Measurements from ENCODE around the gene WDFY3. TPM values are rescaled to one million over a fixed set of nuclear protein-coding genes. Genes with fewer than 3 reads are reported as not detected.

The WDFY3 gene
- total and polyA plus RNA-seq, 2 experiments from 2014 or later = 8.0 to 89.0 TPM

DNA sequence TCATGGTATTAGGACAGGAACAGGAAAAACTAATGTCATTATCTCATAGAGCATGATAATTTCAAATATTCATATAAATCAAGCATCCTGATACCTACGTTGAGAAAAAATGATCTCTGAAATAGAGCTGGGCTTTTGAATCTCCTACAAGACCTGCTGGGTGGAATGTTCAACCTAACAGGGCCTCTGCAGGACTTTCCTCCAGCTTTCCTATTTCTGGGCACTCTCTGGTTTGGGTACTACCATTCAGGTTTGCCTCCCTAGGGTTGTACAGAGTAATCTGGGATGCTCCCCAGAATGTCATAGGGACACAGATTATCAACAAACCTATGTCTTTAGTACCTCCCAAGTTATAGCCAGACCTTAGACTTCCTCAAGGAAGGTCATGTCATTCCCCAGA, 274.7 kb downstream of the WDFY3 start:
- Histone ChIP-seq H3K27me3 (ENCODE audit: insufficient read depth) (no peaks in the 10 kb centered on the region), H3K9me2 (ENCODE audit: insufficient read depth) (no peaks in the 10 kb centered on the region), H3K4me3 (no peak overlapping the region), H3K27ac (ENCODE audit: low read depth) (no peak overlapping the region), H3F3A (replicated peaks; ENCODE audit: low read depth) (peaks cover 4% of the 10 kb centered on the region; the same call in 1 of the 2 replicates), H3K79me2 (replicated peaks; ENCODE audit: insufficient read depth) (no peaks in the 10 kb centered on the region), H2AFZ (no peak overlapping the region), H3K4me1 (ENCODE audit: insufficient read depth) (peaks cover 9% of the 10 kb centered on the region), H3K4me2 (no peak overlapping the region), H3K36me3 (ENCODE audit: insufficient read depth) (peaks cover 47% of the 10 kb centered on the region), H4K20me1 (replicated peaks; ENCODE audit: insufficient read depth) (0 out of 2 replicates have a peak, but pooled peaks cover 3% of the 10 kb centered on the region)
- H3K27ac Mint-ChIP-seq = no peak overlapping the region
- peaks cover 8% of the 10 kb centered on the region; the same call in 2 of the 3 replicates for H3K4me1 Mint-ChIP-seq
- DNase-seq (ENCODE audit: low spot score) (no peak), ATAC-seq (no peak)
- no peaks in the 10 kb centered on the region for H3K9me3 Mint-ChIP-seq
- H3K27me3 Mint-ChIP-seq (ENCODE audit: insufficient read depth, low read depth, poor library complexity) = peaks cover 2% of the 10 kb centered on the region
- no peak overlapping the region for H3K4me3 Mint-ChIP-seq
- peaks cover 44% of the 10 kb centered on the region for H3K36me3 Mint-ChIP-seq (ENCODE audit: low read depth)
- TF ChIP-seq, protein P1, sequence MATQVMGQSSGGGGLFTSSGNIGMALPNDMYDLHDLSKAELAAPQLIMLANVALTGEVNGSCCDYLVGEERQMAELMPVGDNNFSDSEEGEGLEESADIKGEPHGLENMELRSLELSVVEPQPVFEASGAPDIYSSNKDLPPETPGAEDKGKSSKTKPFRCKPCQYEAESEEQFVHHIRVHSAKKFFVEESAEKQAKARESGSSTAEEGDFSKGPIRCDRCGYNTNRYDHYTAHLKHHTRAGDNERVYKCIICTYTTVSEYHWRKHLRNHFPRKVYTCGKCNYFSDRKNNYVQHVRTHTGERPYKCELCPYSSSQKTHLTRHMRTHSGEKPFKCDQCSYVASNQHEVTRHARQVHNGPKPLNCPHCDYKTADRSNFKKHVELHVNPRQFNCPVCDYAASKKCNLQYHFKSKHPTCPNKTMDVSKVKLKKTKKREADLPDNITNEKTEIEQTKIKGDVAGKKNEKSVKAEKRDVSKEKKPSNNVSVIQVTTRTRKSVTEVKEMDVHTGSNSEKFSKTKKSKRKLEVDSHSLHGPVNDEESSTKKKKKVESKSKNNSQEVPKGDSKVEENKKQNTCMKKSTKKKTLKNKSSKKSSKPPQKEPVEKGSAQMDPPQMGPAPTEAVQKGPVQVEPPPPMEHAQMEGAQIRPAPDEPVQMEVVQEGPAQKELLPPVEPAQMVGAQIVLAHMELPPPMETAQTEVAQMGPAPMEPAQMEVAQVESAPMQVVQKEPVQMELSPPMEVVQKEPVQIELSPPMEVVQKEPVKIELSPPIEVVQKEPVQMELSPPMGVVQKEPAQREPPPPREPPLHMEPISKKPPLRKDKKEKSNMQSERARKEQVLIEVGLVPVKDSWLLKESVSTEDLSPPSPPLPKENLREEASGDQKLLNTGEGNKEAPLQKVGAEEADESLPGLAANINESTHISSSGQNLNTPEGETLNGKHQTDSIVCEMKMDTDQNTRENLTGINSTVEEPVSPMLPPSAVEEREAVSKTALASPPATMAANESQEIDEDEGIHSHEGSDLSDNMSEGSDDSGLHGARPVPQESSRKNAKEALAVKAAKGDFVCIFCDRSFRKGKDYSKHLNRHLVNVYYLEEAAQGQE (IDR thresholded peaks at IDR 0.05; ENCODE audit: unreplicated experiment) = no peak
- TF ChIP-seq, protein P2, sequence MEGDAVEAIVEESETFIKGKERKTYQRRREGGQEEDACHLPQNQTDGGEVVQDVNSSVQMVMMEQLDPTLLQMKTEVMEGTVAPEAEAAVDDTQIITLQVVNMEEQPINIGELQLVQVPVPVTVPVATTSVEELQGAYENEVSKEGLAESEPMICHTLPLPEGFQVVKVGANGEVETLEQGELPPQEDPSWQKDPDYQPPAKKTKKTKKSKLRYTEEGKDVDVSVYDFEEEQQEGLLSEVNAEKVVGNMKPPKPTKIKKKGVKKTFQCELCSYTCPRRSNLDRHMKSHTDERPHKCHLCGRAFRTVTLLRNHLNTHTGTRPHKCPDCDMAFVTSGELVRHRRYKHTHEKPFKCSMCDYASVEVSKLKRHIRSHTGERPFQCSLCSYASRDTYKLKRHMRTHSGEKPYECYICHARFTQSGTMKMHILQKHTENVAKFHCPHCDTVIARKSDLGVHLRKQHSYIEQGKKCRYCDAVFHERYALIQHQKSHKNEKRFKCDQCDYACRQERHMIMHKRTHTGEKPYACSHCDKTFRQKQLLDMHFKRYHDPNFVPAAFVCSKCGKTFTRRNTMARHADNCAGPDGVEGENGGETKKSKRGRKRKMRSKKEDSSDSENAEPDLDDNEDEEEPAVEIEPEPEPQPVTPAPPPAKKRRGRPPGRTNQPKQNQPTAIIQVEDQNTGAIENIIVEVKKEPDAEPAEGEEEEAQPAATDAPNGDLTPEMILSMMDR (conservative IDR thresholded peaks at IDR 0.05; ENCODE audit: low read depth in 2 of 2) = no peak

DNA sequence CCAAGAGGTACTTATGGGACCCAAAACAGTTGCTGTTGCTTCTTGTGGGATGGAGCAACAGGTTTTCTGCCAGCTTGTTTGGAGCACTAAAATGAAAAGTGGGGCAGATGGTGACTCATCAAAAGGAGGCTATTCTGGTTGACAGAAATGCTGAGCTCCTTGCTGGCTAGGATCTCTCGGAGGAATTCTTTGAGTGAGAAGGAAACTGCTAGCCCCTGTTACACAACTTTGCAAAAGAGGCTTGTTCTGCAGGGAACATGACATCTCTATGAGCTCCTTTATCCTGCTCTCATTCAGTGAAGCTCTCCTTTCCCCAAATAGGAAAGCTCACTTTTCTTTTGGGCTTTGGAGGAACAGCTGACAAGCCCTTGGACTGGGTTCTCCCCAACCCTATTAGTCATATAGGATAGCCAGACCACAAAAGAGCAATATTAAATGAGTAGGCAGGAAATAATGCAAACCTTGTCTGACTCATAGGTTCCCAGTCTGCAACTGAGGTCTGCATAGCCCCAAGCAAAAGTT, 275.3 kb downstream of the WDFY3 start:
- DNase-seq (ENCODE audit: low spot score) (peak; percentile 16), ATAC-seq (no peak)
- Histone ChIP-seq H4K20me1 (replicated peaks; ENCODE audit: insufficient read depth) (0 out of 2 replicates have a peak, but pooled peaks cover 7% of the 10 kb centered on the region), H3K4me1 (ENCODE audit: insufficient read depth) (peaks cover 9% of the 10 kb centered on the region), H3K27ac (ENCODE audit: low read depth) (no peak overlapping the region), H3K36me3 (ENCODE audit: insufficient read depth) (peaks cover 47% of the 10 kb centered on the region), H3K4me2 (no peak overlapping the region), H2AFZ (no peak overlapping the region), H3F3A (replicated peaks; ENCODE audit: low read depth) (peaks cover 4% of the 10 kb centered on the region; the same call in 1 of the 2 replicates), H3K27me3 (ENCODE audit: insufficient read depth) (no peaks in the 10 kb centered on the region), H3K79me2 (replicated peaks; ENCODE audit: insufficient read depth) (no peaks in the 10 kb centered on the region), H3K4me3 (no peak overlapping the region), H3K9me2 (ENCODE audit: insufficient read depth) (no peaks in the 10 kb centered on the region)
- H3K9me3 Mint-ChIP-seq = no peaks in the 10 kb centered on the region
- H3K4me1 Mint-ChIP-seq = peaks cover 8% of the 10 kb centered on the region; the same call in 2 of the 3 replicates
- H3K27ac Mint-ChIP-seq = peak overlapping the region; percentile 19; the same call in 1 of the 2 replicates
- H3K27me3 Mint-ChIP-seq (ENCODE audit: insufficient read depth, low read depth, poor library complexity) = peaks cover 2% of the 10 kb centered on the region
- no peak overlapping the region for H3K4me3 Mint-ChIP-seq
- peaks cover 50% of the 10 kb centered on the region for H3K36me3 Mint-ChIP-seq (ENCODE audit: low read depth)
- TF ChIP-seq, protein P2 (conservative IDR thresholded peaks at IDR 0.05; ENCODE audit: low read depth in 2 of 2) = no peak
- TF ChIP-seq CREB1 (CRISPR knock-in tag; IDR thresholded peaks at IDR 0.05; ENCODE audit: low read depth) = no peak
- no peak for TF ChIP-seq ZNF331 (CRISPR knock-in tag; IDR thresholded peaks at IDR 0.05; ENCODE audit: low read depth)
- TF ChIP-seq NANOG (IDR thresholded peaks at IDR 0.05; ENCODE audit: borderline replicate concordance) = no peak
- no peak for TF ChIP-seq POLR2AphosphoS5 (IDR thresholded peaks at IDR 0.05; ENCODE audit: low read depth)
- TF ChIP-seq, protein P1 (IDR thresholded peaks at IDR 0.05; ENCODE audit: unreplicated experiment) = no peak
